Measurements from ENCODE around the gene KHDRBS2. TPM values are rescaled to one million over a fixed set of nuclear protein-coding genes. Genes with fewer than 3 reads are reported as not detected.

The KHDRBS2 gene
- total RNA-seq, 4 donors from 2014 or later = 0.47 to 23.9 (median 3.0) TPM

- Histone ChIP-seq H3K27ac (no peak overlapping the region), H3K27me3 (no peaks in the 10 kb centered on the region), H3K4me1 (no peaks in the 10 kb centered on the region), H3K36me3 (no peaks in the 10 kb centered on the region), H3K4me3 (no peak overlapping the region), H3K9me3 (no peaks in the 10 kb centered on the region)
- no peak for DNase-seq
- TF ChIP-seq POLR2A (IDR thresholded peaks at IDR 0.05) (no peak), CTCF (IDR thresholded peaks at IDR 0.05) (no peak)
These were observed 338.6 kb downstream of the KHDRBS2 start for GRCh38 chr6:61947311-61947947.

GRCh38 chr6:61940919-61941318 is 345.1 kb downstream of the KHDRBS2 start:
- no peaks in the 10 kb centered on the region for H3K27me3 ChIP-seq
- no peak overlapping the region for H3K4me3 ChIP-seq
- no peaks in the 10 kb centered on the region for H3K4me1 ChIP-seq
- no peaks in the 10 kb centered on the region for H3K9me3 ChIP-seq
- no peaks in the 10 kb centered on the region for H3K36me3 ChIP-seq
- no peak for DNase-seq
- H3K27ac ChIP-seq = no peak overlapping the region
- TF ChIP-seq CTCF (IDR thresholded peaks at IDR 0.05) = no peak
- no peak for TF ChIP-seq POLR2A (IDR thresholded peaks at IDR 0.05)

- no peak for DNase-seq
- TF ChIP-seq POLR2A (IDR thresholded peaks at IDR 0.05) (no peak), CTCF (IDR thresholded peaks at IDR 0.05) (no peak)
- H3K4me3 ChIP-seq = no peak overlapping the region
- H3K36me3 ChIP-seq = no peaks in the 10 kb centered on the region
- no peaks in the 10 kb centered on the region for H3K27me3 ChIP-seq
- no peak overlapping the region for H3K27ac ChIP-seq
- no peaks in the 10 kb centered on the region for H3K4me1 ChIP-seq
- H3K9me3 ChIP-seq = no peaks in the 10 kb centered on the region
These were observed 350.7 kb downstream of the KHDRBS2 start for GRCh38 chr6:61935242-61935846.

- no peak for TF ChIP-seq CTCF (IDR thresholded peaks at IDR 0.05)
- no peak for TF ChIP-seq POLR2A (IDR thresholded peaks at IDR 0.05)
- DNase-seq = no peak
- Histone ChIP-seq H3K4me3 (no peak overlapping the region), H3K9me3 (no peaks in the 10 kb centered on the region), H3K27ac (no peak overlapping the region), H3K27me3 (no peaks in the 10 kb centered on the region), H3K4me1 (no peaks in the 10 kb centered on the region), H3K36me3 (no peaks in the 10 kb centered on the region)
These were observed 376.5 kb downstream of the KHDRBS2 start for GRCh38 chr6:61909486-61909885.

GRCh38 chr6:61901748-61902147 is 384.3 kb downstream of the KHDRBS2 start:
- Histone ChIP-seq H3K4me1 (no peaks in the 10 kb centered on the region), H3K9me3 (no peaks in the 10 kb centered on the region), H3K4me3 (no peak overlapping the region), H3K27me3 (no peaks in the 10 kb centered on the region), H3K36me3 (no peaks in the 10 kb centered on the region), H3K27ac (no peak overlapping the region)
- no peak for TF ChIP-seq POLR2A (IDR thresholded peaks at IDR 0.05)
- TF ChIP-seq CTCF (IDR thresholded peaks at IDR 0.05) = no peak
- DNase-seq = no peak

All from Peyer's patch (tissue), 4 donors.